ENCODE data around the gene SFTPB. TPM values are rescaled to one million over a fixed set of nuclear protein-coding genes. Genes with fewer than 3 reads are reported as not detected.

SFTPB gene
- total and polyA plus RNA-seq, 5 donors from 2014 or later = not detected

DNA sequence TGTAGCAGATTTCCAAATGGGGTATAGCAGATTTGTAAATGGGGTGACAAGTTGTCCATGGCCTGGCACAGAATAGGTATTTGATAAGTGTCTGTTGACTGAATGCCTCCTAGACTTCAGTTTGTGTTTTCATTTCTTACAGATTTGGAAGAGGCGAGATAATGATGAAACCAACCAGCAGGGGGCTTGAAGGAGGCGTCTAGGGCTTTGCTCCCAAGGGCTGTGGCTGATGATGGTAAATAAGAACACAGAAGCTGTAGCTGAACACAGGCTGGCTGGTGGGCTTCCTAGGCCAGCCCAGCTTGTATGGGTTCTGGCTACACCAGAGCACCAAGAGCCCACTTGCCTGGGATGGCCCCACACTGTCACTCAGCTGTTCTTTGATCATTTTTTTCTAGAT is 19.4 kb downstream of the SFTPB start:
- Mint-ChIP-seq H3K4me3 (no peak overlapping the region), H3K27ac (peak overlapping the region in 2 of 3 donors; percentile 56 to 59), H3K36me3 (peaks cover 43% of the 10 kb centered on the region), H3K4me1 (peaks cover 0 to 19% (median 6%) of the 10 kb centered on the region in 4 donors), H3K27me3 (no peaks in the 10 kb centered on the region), H3K9me3 (peaks cover 0 to 2% (median 0%) of the 10 kb centered on the region in 7 donors)
- Histone ChIP-seq H3K36me3 (ENCODE audit: control insufficient read depth, insufficient read depth, low read length) (peaks cover 88% of the 10 kb centered on the region), H3K4me1 (ENCODE audit: control insufficient read depth, insufficient read depth, low read length, poor library complexity, severe bottlenecking) (no peaks in the 10 kb centered on the region), H3K9me3 (ENCODE audit: control insufficient read depth in 2 of 2, low read length in 2 of 2) (no peaks in the 10 kb centered on the region), H3K4me3 (ENCODE audit: low read depth, low read length) (no peak overlapping the region), H3K27me3 (ENCODE audit: control insufficient read depth, insufficient read depth, low read length) (no peaks in the 10 kb centered on the region), H3K27ac (ENCODE audit: insufficient read depth, low read length, poor library complexity, severe bottlenecking) (no peak overlapping the region)
- DNase-seq (peak in 1 of 3 donors; percentile 57), ATAC-seq (ENCODE audit: low read depth in 2 of 2) (no peak)

DNA sequence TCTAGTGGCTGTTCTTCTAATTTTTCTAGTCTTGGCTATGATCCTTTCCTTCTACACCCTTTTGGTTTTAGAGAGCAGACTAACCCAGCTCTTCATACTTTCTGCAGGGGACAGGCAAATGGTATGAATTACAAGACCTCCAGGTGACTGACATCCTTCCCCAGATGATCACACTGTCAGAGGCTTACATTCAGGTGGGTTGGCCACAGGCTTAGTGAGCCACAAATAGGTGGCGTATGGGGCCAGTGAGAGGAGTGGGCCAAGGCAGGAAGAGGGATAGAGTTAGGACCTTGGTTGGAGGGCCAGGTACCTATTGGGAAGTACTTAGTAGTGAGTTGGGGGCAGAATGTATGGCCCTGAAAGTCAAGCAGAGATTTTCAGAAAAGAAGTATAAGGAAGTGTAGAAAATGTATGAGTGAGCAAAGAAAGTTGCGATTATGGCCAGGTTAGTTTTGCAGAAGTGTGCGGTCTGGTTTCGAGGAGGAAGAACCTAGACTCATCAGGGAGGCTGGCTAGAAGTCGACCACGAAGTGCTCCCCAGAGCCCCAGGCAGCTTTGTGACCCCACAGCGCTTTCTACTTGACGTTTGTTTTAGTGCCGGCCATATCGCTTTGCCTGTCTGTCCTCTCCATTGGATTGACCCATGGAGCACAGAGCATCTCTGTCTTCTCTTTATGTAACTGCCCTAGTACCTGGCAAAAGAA is 20.0 kb downstream of the SFTPB start:
- Mint-ChIP-seq H3K9me3 (no peaks in the 10 kb centered on the region), H3K27ac (peak overlapping the region; percentile 56 to 78 (median 59)), H3K4me3 (no peak overlapping the region), H3K4me1 (peaks cover under 1 to 25% (median 6%) of the 10 kb centered on the region in 4 donors), H3K36me3 (peaks cover 42% of the 10 kb centered on the region), H3K27me3 (no peaks in the 10 kb centered on the region)
- Histone ChIP-seq H3K27me3 (ENCODE audit: control insufficient read depth, insufficient read depth, low read length) (no peaks in the 10 kb centered on the region), H3K9me3 (ENCODE audit: control insufficient read depth in 2 of 2, low read length in 2 of 2) (no peaks in the 10 kb centered on the region), H3K36me3 (ENCODE audit: control insufficient read depth, insufficient read depth, low read length) (peaks cover 86% of the 10 kb centered on the region), H3K4me1 (ENCODE audit: control insufficient read depth, insufficient read depth, low read length, poor library complexity, severe bottlenecking) (peaks cover 5% of the 10 kb centered on the region), H3K27ac (ENCODE audit: insufficient read depth, low read length, poor library complexity, severe bottlenecking) (no peak overlapping the region), H3K4me3 (ENCODE audit: low read depth, low read length) (no peak overlapping the region)
- ATAC-seq (ENCODE audit: low read depth in 2 of 2) (peak in 1 of 2 donors; percentile 16), DNase-seq (no peak)

DNA sequence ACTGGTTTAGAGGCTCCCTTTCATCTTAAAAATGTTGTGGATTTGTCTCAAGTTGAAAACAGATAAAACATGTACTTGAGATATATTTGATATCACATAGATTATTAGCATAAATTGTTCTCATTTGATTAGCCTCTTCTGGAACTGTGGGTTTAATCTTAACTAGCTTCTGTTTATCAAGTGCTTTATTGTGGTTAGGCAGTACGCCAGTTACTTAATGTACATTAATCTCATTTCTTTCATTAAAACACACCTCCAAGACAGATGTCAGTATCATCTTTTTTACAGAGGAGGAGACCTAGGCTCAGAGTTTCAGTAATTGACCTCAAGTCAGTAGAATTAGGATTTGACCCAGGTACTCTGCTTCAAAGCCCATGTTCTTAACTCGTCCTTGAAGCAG is 21.8 kb downstream of the SFTPB start:
- Histone ChIP-seq H3K4me1 (ENCODE audit: control insufficient read depth, insufficient read depth, low read length, poor library complexity, severe bottlenecking) (peaks cover 18% of the 10 kb centered on the region), H3K4me3 (ENCODE audit: low read depth, low read length) (no peak overlapping the region), H3K9me3 (ENCODE audit: control insufficient read depth in 2 of 2, low read length in 2 of 2) (no peaks in the 10 kb centered on the region), H3K27me3 (ENCODE audit: control insufficient read depth, insufficient read depth, low read length) (no peaks in the 10 kb centered on the region), H3K27ac (ENCODE audit: insufficient read depth, low read length, poor library complexity, severe bottlenecking) (no peak overlapping the region), H3K36me3 (ENCODE audit: control insufficient read depth, insufficient read depth, low read length) (peaks cover 85% of the 10 kb centered on the region)
- H3K9me3 Mint-ChIP-seq = no peaks in the 10 kb centered on the region
- peaks cover 47% of the 10 kb centered on the region for H3K36me3 Mint-ChIP-seq
- DNase-seq (no peak), ATAC-seq (ENCODE audit: low read depth in 2 of 2) (no peak)
- no peak overlapping the region for H3K27ac Mint-ChIP-seq
- H3K4me3 Mint-ChIP-seq = peak overlapping the region in 1 of 4 donors; percentile 23
- peaks cover 7 to 43% (median 21%) of the 10 kb centered on the region in 4 donors for H3K4me1 Mint-ChIP-seq
- no peaks in the 10 kb centered on the region for H3K27me3 Mint-ChIP-seq

DNA sequence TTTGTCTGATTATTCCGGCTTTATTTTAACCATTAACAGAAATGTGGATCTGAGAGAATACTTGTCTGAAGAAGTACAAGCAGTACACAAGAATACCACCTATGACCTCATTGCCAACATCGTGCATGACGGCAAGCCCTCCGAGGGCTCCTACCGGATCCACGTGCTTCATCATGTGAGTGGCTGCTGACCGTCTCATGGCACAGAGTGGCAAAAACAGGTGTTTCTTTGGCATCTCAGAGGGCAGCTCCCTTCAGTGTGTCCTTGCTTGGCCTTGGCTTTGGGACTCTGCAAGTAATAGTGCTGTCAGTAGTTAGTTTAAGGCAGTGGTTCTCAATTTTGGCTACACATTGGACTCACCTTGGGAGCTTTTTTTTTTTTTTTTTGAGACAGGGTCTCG is 23.1 kb downstream of the SFTPB start:
- H3K36me3 Mint-ChIP-seq = peaks cover 54% of the 10 kb centered on the region
- H3K27ac Mint-ChIP-seq = no peak overlapping the region
- Histone ChIP-seq H3K36me3 (ENCODE audit: control insufficient read depth, insufficient read depth, low read length) (peaks cover 84% of the 10 kb centered on the region), H3K4me1 (ENCODE audit: control insufficient read depth, insufficient read depth, low read length, poor library complexity, severe bottlenecking) (peaks cover 18% of the 10 kb centered on the region), H3K27me3 (ENCODE audit: control insufficient read depth, insufficient read depth, low read length) (no peaks in the 10 kb centered on the region), H3K4me3 (ENCODE audit: low read depth, low read length) (no peak overlapping the region), H3K27ac (ENCODE audit: insufficient read depth, low read length, poor library complexity, severe bottlenecking) (no peak overlapping the region), H3K9me3 (ENCODE audit: control insufficient read depth in 2 of 2, low read length in 2 of 2) (no peaks in the 10 kb centered on the region)
- no peak for DNase-seq
- no peak overlapping the region for H3K4me3 Mint-ChIP-seq
- H3K9me3 Mint-ChIP-seq = no peaks in the 10 kb centered on the region
- no peaks in the 10 kb centered on the region for H3K27me3 Mint-ChIP-seq
- no peak for ATAC-seq (ENCODE audit: low read depth in 2 of 2)
- H3K4me1 Mint-ChIP-seq = peaks cover 7 to 47% (median 24%) of the 10 kb centered on the region in 4 donors

DNA sequence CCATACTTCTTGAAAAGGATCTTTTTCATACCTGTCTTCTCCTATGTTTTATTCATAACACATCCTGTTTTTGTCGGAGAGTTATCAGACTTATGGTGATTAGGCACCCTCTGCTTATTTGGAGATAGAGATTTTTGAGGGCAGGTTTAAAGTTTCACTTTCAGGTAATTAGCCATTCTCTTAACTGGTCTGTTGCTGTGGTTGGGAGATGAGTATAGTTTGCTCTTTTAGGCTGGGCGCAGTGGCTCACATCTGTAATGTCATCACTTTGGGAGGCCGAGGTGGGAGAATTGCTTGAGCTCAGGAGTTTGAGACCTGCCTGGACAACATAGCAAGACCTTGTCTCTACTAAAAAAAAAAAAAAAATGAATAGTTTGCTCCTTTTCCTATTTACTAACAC is 25.3 kb downstream of the SFTPB start:
- peak overlapping the region; percentile 83 to 94 (median 88) for H3K27ac Mint-ChIP-seq
- H3K9me3 Mint-ChIP-seq = no peaks in the 10 kb centered on the region
- H3K27me3 Mint-ChIP-seq = no peaks in the 10 kb centered on the region
- H3K27ac ChIP-seq (ENCODE audit: insufficient read depth, low read length, poor library complexity, severe bottlenecking) = peak overlapping the region; percentile 70
- no peaks in the 10 kb centered on the region for H3K27me3 ChIP-seq (ENCODE audit: control insufficient read depth, insufficient read depth, low read length)
- peaks cover 44% of the 10 kb centered on the region for H3K36me3 Mint-ChIP-seq
- peaks cover 18% of the 10 kb centered on the region for H3K4me1 ChIP-seq (ENCODE audit: control insufficient read depth, insufficient read depth, low read length, poor library complexity, severe bottlenecking)
- H3K4me3 Mint-ChIP-seq = peak overlapping the region; percentile 19 to 67 (median 46)
- no peaks in the 10 kb centered on the region for H3K9me3 ChIP-seq (ENCODE audit: control insufficient read depth in 2 of 2, low read length in 2 of 2)
- ATAC-seq (ENCODE audit: low read depth in 2 of 2) (peak; percentile 89 to 93), DNase-seq (peak in 2 of 3 donors; percentile 41 to 83)
- H3K4me1 Mint-ChIP-seq = peaks cover 7 to 49% (median 23%) of the 10 kb centered on the region in 4 donors
- H3K4me3 ChIP-seq (ENCODE audit: low read depth, low read length) = peak overlapping the region; percentile 59
- H3K36me3 ChIP-seq (ENCODE audit: control insufficient read depth, insufficient read depth, low read length) = peaks cover 80% of the 10 kb centered on the region

DNA sequence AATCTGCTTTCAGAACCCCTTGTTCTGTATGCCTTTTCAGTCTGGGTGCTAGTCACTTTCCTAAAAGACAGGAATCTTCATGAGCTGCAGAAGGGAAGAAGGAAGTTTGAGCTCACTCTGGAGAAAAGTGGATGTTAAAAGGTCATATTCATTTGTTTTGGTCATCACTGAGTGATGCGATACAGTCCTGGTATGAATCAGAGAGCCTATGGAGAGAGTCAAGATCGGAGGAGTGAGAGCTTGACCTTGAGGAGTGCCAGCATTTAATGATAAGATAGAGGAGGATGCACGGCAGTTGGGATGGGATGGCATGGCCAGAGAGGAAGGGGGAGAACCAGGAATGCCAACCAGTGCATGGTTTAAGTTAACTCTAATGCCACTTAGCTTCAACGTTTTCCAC is 32.4 kb downstream of the SFTPB start:
- H3K36me3 Mint-ChIP-seq = peaks cover 47% of the 10 kb centered on the region

DNA sequence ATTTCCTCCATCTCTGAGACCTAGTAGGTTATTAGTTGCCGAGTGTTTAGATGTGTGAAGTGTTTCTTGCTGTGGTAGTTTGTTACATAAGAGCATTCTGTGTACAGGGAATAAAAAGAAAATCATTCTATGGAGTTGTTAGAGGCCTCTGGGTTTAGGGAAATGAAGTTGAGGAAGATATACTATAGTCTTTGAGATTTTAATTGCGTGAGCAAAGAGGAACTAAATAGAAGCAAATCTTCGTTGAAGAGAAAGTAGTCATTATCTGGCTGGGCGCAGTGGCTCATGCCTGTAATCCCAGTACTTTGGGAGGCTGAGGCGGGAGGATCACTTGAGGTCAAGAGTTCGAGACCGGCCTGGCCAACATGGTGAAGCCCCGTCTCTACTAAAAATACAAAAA is 33.0 kb downstream of the SFTPB start:
- Mint-ChIP-seq H3K36me3 (peaks cover 51% of the 10 kb centered on the region), H3K4me1 (peaks cover 0 to 35% (median 20%) of the 10 kb centered on the region in 4 donors), H3K4me3 (no peak overlapping the region), H3K27ac (peak overlapping the region; percentile 9 to 39 (median 18)), H3K9me3 (no peaks in the 10 kb centered on the region), H3K27me3 (no peaks in the 10 kb centered on the region)
- Histone ChIP-seq H3K36me3 (ENCODE audit: control insufficient read depth, insufficient read depth, low read length) (peaks cover 86% of the 10 kb centered on the region), H3K27me3 (ENCODE audit: control insufficient read depth, insufficient read depth, low read length) (no peaks in the 10 kb centered on the region), H3K27ac (ENCODE audit: insufficient read depth, low read length, poor library complexity, severe bottlenecking) (no peak overlapping the region), H3K4me3 (ENCODE audit: low read depth, low read length) (no peak overlapping the region), H3K9me3 (ENCODE audit: control insufficient read depth in 2 of 2, low read length in 2 of 2) (no peaks in the 10 kb centered on the region), H3K4me1 (ENCODE audit: control insufficient read depth, insufficient read depth, low read length, poor library complexity, severe bottlenecking) (no peaks in the 10 kb centered on the region)
- DNase-seq (no peak), ATAC-seq (ENCODE audit: low read depth in 2 of 2) (no peak)

More for the DNA sequence above, 32.4 kb downstream of the SFTPB start:
- H3K9me3 ChIP-seq (ENCODE audit: control insufficient read depth in 2 of 2, low read length in 2 of 2) = no peaks in the 10 kb centered on the region
- peaks cover 82% of the 10 kb centered on the region for H3K36me3 ChIP-seq (ENCODE audit: control insufficient read depth, insufficient read depth, low read length)
- Mint-ChIP-seq H3K27ac (peak overlapping the region in 1 of 3 donors; percentile 38), H3K9me3 (no peaks in the 10 kb centered on the region), H3K27me3 (no peaks in the 10 kb centered on the region), H3K4me3 (no peak overlapping the region), H3K4me1 (peaks cover 0 to 34% (median 18%) of the 10 kb centered on the region in 4 donors)
- no peak for ATAC-seq (ENCODE audit: low read depth in 2 of 2)
- H3K4me1 ChIP-seq (ENCODE audit: control insufficient read depth, insufficient read depth, low read length, poor library complexity, severe bottlenecking) = no peaks in the 10 kb centered on the region
- H3K4me3 ChIP-seq (ENCODE audit: low read depth, low read length) = no peak overlapping the region
- H3K27ac ChIP-seq (ENCODE audit: insufficient read depth, low read length, poor library complexity, severe bottlenecking) = no peak overlapping the region
- DNase-seq = no peak
- no peaks in the 10 kb centered on the region for H3K27me3 ChIP-seq (ENCODE audit: control insufficient read depth, insufficient read depth, low read length)

DNA sequence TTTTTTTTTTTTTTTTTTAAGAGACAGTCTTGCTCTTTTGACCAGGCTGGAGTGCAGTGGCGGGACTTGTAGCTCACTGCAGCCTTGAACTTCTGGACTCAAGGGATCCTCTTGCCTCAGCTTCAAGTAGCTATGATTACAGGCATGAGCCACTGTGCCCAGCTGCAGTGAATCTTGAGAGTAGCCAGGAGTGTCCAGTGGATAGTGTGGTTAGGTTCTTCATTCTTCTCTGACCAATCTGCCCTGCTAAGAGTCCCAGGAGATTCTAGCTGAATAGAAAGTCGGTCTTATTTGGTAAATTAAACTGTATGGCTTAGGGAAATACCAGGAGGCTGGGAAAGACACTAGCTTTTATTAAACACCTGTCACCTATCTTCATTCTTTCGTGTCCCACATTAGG is 36.7 kb downstream of the SFTPB start:
- no peaks in the 10 kb centered on the region for H3K9me3 ChIP-seq (ENCODE audit: control insufficient read depth in 2 of 2, low read length in 2 of 2)
- Mint-ChIP-seq H3K36me3 (peaks cover 46% of the 10 kb centered on the region), H3K4me3 (no peak overlapping the region), H3K27me3 (no peaks in the 10 kb centered on the region), H3K4me1 (peaks cover 0 to 29% (median 22%) of the 10 kb centered on the region in 4 donors), H3K9me3 (no peaks in the 10 kb centered on the region), H3K27ac (no peak overlapping the region)
- no peaks in the 10 kb centered on the region for H3K27me3 ChIP-seq (ENCODE audit: control insufficient read depth, insufficient read depth, low read length)
- H3K4me1 ChIP-seq (ENCODE audit: control insufficient read depth, insufficient read depth, low read length, poor library complexity, severe bottlenecking) = no peaks in the 10 kb centered on the region
- peaks cover 82% of the 10 kb centered on the region for H3K36me3 ChIP-seq (ENCODE audit: control insufficient read depth, insufficient read depth, low read length)
- DNase-seq = no peak
- no peak overlapping the region for H3K27ac ChIP-seq (ENCODE audit: insufficient read depth, low read length, poor library complexity, severe bottlenecking)
- no peak overlapping the region for H3K4me3 ChIP-seq (ENCODE audit: low read depth, low read length)
- no peak for ATAC-seq (ENCODE audit: low read depth in 2 of 2)
